MM.1S (cell line): ENCODE data around the gene PKP4.

Experiments
- EZH2 ChIP-seq: fragments of 300-600 bp; sonication (generic); optimal IDR thresholded peaks from 2 replicates; pipeline ENCODE3; 2017; ENCODE audit warnings: low read depth, mild to moderate bottlenecking, antibody characterized with exemption, low read length, mixed read lengths
- EZH2phosphoT487 ChIP-seq: fragments of 300-600 bp; sonication (generic); IDR thresholded peaks from 2 replicates; pipeline ENCODE4 v1.6.1; 2018; ENCODE audit warnings: antibody characterized with exemption, low read length
- TF ChIP-seq, protein P1 (sequence below): fragments of 300-600 bp; sonication (generic); IDR thresholded peaks from 2 replicates; pipeline ENCODE4 v1.5.1; 2016; ENCODE audit warnings: antibody characterized with exemption, low read length, mixed read lengths

DNA sequence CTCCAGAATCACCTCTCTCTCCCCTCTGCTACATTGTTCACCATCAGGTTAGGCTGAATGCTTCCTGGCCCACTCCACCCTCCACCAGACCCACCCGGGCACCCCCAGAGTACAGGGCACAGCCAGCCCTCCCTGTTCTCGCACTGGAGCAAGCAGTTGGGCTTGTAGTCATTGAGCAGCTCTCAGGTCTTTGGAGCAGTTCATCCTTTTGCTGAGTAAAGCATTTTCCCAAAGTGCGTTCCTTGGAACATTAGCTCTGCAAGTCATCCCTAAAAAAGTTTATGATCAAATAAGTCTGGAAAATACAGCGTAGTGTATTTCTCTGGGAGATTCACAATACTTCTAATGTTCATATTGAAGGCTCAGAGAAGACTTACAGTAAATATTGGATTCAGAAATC, 234.9 kb downstream of the PKP4 start:
- TF ChIP-seq, protein P1, sequence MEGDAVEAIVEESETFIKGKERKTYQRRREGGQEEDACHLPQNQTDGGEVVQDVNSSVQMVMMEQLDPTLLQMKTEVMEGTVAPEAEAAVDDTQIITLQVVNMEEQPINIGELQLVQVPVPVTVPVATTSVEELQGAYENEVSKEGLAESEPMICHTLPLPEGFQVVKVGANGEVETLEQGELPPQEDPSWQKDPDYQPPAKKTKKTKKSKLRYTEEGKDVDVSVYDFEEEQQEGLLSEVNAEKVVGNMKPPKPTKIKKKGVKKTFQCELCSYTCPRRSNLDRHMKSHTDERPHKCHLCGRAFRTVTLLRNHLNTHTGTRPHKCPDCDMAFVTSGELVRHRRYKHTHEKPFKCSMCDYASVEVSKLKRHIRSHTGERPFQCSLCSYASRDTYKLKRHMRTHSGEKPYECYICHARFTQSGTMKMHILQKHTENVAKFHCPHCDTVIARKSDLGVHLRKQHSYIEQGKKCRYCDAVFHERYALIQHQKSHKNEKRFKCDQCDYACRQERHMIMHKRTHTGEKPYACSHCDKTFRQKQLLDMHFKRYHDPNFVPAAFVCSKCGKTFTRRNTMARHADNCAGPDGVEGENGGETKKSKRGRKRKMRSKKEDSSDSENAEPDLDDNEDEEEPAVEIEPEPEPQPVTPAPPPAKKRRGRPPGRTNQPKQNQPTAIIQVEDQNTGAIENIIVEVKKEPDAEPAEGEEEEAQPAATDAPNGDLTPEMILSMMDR, result no peak
- no peak for TF ChIP-seq EZH2
- TF ChIP-seq EZH2phosphoT487, result no peak
